Activated naive CD4-positive, alpha-beta T cell treated with Interleukin-2 at 50 U/mL for 16 hours (primary cell): ENCODE measurements around the gene LIN54.
"Not testable (repeated sequence)": the region's sequence is repeated elsewhere in the genome, so short reads cannot be mapped to it uniquely, and the experiment has no call there.

Experiments used
- DNase-seq: peaks from one replicate; pipeline ENCODE4 v3.0.0-alpha.2; 2020

The LIN54 gene

GRCh38 chr4:83010522-83011318 is at the start of gene LIN54:
Gene LIN54, minus strand, starts transcription at chr4:83010823. Its CDS starts 25,979 bp downstream, at chr4:82984844.
- peak; percentile 87 for DNase-seq

GRCh38 chr4:83054928-83055327 is 44.3 kb upstream of the LIN54 start:
- no peak for DNase-seq

GRCh38 chr4:83048781-83049180 is 38.2 kb upstream of the LIN54 start:
- DNase-seq, result not testable (repeated sequence)

GRCh38 chr4:83046693-83047473 is 36.3 kb upstream of the LIN54 start:
- no peak for DNase-seq

- no peak for DNase-seq
These were observed 33.3 kb upstream of the LIN54 start for GRCh38 chr4:83043801-83044407.

- not testable (repeated sequence) for DNase-seq
These were observed 32.5 kb upstream of the LIN54 start for GRCh38 chr4:83043157-83043556.

- DNase-seq, result no peak
These were observed 29.6 kb upstream of the LIN54 start for GRCh38 chr4:83040269-83040668.

- no peak for DNase-seq
These were observed 26.5 kb upstream of the LIN54 start for GRCh38 chr4:83036991-83037665.

GRCh38 chr4:83034630-83035494 is 24.2 kb upstream of the LIN54 start, which contains the start of gene COPS4:
Gene COPS4, plus strand, starts transcription at chr4:83035183. Its CDS starts 42 bp downstream, at chr4:83035225.
- DNase-seq, result peak; percentile 96

GRCh38 chr4:83029688-83030087 is 19.1 kb upstream of the LIN54 start:
- no peak for DNase-seq

GRCh38 chr4:83028976-83029375 is 18.4 kb upstream of the LIN54 start:
- DNase-seq, result no peak

- no peak for DNase-seq
These were observed 14.9 kb upstream of the LIN54 start for GRCh38 chr4:83025563-83025962.

GRCh38 chr4:83024233-83024632 is 13.6 kb upstream of the LIN54 start:
- DNase-seq, result no peak

GRCh38 chr4:83023599-83023998 is 13.0 kb upstream of the LIN54 start:
- not testable (repeated sequence) for DNase-seq

- no peak for DNase-seq
These were observed 12.3 kb upstream of the LIN54 start for GRCh38 chr4:83022724-83023450.

GRCh38 chr4:83019794-83020494 is 9.3 kb upstream of the LIN54 start:
- DNase-seq, result no peak

- DNase-seq, result no peak
These were observed 3.3 kb upstream of the LIN54 start for GRCh38 chr4:83013902-83014301.

- DNase-seq, result no peak
These were observed 2.8 kb upstream of the LIN54 start for GRCh38 chr4:83013420-83013867.

- peak; percentile 96 for DNase-seq
These were observed 2.2 kb upstream of the LIN54 start for GRCh38 chr4:83012687-83013419.
